HEK293 (cell line): ENCODE measurements around the gene EPHA6.

Source experiments
- RBAK ChIP-seq: fragments of 450-650 bp; formaldehyde crosslinking; IDR thresholded peaks from 2 replicates; pipeline ENCODE4 v1.5.1; 2016; ENCODE audit warnings: missing biosample characterization, missing genetic modification characterization
- SETDB1 ChIP-seq: IDR thresholded peaks from one replicate; pipeline ENCODE4 v1.6.1; 2017; ENCODE audit warnings: mild to moderate bottlenecking, low read length, moderate library complexity, mixed read lengths; ENCODE audit not compliant: insufficient read length
- ZNF280C ChIP-seq: fragments of 450-650 bp; formaldehyde crosslinking; IDR thresholded peaks from 2 replicates; pipeline ENCODE4 v1.5.1; 2016; ENCODE audit warnings: missing biosample characterization, missing genetic modification characterization
- ZNF501 ChIP-seq: fragments of 450-650 bp; formaldehyde crosslinking; IDR thresholded peaks from 2 replicates; pipeline ENCODE4 v1.5.1; 2016; ENCODE audit warnings: missing biosample characterization, missing genetic modification characterization
- ZNF654 ChIP-seq: fragments of 450-650 bp; formaldehyde crosslinking; IDR thresholded peaks from 2 replicates; pipeline ENCODE4 v1.5.1; 2016; ENCODE audit warnings: low read depth, missing biosample characterization, missing genetic modification characterization
- ZNF776 ChIP-seq: fragments of 450-650 bp; formaldehyde crosslinking; IDR thresholded peaks from 2 replicates; pipeline ENCODE4 v1.5.0; 2017; ENCODE audit warnings: missing biosample characterization, missing genetic modification characterization, borderline replicate concordance
- TF ChIP-seq, protein P1 (sequence below): fragments of 450-650 bp; formaldehyde crosslinking; IDR thresholded peaks from 2 replicates; pipeline ENCODE4 v1.5.1; 2016; ENCODE audit warnings: missing biosample characterization, missing genetic modification characterization
- TF ChIP-seq, protein P2 (sequence below): fragments of 450-650 bp; formaldehyde crosslinking; IDR thresholded peaks from 2 replicates; pipeline ENCODE4 v1.5.1; 2016; ENCODE audit warnings: missing biosample characterization, missing genetic modification characterization
- TF ChIP-seq, protein P3 (sequence below): sonication (generic); formaldehyde crosslinking; IDR thresholded peaks from 2 replicates; pipeline ENCODE4 v1.8.1; 2022; ENCODE audit warnings: mild to moderate bottlenecking, moderate library complexity, missing genetic modification reagents

DNA sequence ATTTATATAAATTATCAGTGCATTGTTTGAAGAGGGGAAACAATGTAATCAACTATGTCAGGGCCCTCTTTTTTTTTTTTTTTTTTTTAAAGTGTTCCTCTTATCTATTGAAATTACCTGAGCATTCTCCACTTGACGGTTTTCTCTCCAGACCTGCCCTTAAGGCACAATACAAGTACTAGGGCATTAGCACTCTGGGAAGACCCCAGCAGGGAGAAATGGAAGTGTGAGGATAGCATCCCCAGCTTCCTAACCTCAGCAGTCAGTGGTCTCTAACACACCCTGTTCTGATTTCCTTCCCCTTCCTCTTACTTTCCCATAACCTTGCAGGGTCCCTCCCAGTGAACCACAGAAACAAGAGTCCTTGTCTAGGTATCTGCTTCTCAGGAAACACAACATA is 491.8 kb downstream of the EPHA6 start:
- TF ChIP-seq ZNF654 (tag by site-specific recombination), result no peak
- TF ChIP-seq, protein P1, sequence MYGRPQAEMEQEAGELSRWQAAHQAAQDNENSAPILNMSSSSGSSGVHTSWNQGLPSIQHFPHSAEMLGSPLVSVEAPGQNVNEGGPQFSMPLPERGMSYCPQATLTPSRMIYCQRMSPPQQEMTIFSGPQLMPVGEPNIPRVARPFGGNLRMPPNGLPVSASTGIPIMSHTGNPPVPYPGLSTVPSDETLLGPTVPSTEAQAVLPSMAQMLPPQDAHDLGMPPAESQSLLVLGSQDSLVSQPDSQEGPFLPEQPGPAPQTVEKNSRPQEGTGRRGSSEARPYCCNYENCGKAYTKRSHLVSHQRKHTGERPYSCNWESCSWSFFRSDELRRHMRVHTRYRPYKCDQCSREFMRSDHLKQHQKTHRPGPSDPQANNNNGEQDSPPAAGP (tag by site-specific recombination), result no peak
- TF ChIP-seq, protein P2, sequence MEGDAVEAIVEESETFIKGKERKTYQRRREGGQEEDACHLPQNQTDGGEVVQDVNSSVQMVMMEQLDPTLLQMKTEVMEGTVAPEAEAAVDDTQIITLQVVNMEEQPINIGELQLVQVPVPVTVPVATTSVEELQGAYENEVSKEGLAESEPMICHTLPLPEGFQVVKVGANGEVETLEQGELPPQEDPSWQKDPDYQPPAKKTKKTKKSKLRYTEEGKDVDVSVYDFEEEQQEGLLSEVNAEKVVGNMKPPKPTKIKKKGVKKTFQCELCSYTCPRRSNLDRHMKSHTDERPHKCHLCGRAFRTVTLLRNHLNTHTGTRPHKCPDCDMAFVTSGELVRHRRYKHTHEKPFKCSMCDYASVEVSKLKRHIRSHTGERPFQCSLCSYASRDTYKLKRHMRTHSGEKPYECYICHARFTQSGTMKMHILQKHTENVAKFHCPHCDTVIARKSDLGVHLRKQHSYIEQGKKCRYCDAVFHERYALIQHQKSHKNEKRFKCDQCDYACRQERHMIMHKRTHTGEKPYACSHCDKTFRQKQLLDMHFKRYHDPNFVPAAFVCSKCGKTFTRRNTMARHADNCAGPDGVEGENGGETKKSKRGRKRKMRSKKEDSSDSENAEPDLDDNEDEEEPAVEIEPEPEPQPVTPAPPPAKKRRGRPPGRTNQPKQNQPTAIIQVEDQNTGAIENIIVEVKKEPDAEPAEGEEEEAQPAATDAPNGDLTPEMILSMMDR (tag by site-specific recombination), result no peak
- TF ChIP-seq RBAK (tag by site-specific recombination), result no peak
- TF ChIP-seq, protein P3, sequence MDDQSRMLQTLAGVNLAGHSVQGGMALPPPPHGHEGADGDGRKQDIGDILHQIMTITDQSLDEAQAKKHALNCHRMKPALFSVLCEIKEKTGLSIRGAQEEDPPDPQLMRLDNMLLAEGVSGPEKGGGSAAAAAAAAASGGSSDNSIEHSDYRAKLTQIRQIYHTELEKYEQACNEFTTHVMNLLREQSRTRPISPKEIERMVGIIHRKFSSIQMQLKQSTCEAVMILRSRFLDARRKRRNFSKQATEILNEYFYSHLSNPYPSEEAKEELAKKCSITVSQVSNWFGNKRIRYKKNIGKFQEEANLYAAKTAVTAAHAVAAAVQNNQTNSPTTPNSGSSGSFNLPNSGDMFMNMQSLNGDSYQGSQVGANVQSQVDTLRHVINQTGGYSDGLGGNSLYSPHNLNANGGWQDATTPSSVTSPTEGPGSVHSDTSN, result no peak
- no peak for TF ChIP-seq ZNF501
- no peak for TF ChIP-seq ZNF776 (tag by site-specific recombination)
- no peak for TF ChIP-seq ZNF280C (tag by site-specific recombination)
- TF ChIP-seq SETDB1, result no peak
